A673 (cell line): ENCODE measurements around the gene AGBL5.

Source experiments
- EZH2 ChIP-seq: fragments of 200-600 bp; sonication (generic); IDR thresholded peaks from 2 replicates; pipeline ENCODE4 v1.6.1; 2017; ENCODE audit warnings: borderline replicate concordance, low read depth, mild to moderate bottlenecking, mixed read lengths, antibody characterized with exemption, low read length; ENCODE audit not compliant: poor library complexity, severe bottlenecking
- TF ChIP-seq, protein P1 (sequence below): fragments of 300-800, 200-600 bp; sonication (generic); conservative IDR thresholded peaks from 2 replicates; pipeline ENCODE4 v1.5.1; 2017; ENCODE audit warnings: low read depth, mild to moderate bottlenecking, antibody characterized with exemption, low read length, moderate library complexity, mixed read lengths

DNA sequence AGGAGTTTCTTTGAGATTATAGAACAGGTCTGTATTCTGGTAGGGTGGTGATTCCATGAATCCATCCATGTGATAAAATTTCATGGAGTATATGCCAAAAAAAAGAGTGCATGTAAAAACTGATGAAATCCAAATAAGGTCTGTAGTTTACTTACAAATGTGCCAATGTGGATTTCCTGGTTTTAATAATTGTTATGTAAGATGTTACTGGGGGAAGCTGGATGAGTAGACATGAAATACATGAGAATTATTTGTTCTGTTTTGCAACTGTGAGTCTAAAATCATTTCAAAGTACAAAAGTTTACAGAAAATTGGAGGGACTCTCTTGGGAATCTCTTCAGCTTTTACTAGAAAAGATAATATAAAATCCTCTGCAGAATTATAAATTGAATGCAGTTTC is 42.4 kb upstream of the AGBL5 start:
- TF ChIP-seq, protein P1, sequence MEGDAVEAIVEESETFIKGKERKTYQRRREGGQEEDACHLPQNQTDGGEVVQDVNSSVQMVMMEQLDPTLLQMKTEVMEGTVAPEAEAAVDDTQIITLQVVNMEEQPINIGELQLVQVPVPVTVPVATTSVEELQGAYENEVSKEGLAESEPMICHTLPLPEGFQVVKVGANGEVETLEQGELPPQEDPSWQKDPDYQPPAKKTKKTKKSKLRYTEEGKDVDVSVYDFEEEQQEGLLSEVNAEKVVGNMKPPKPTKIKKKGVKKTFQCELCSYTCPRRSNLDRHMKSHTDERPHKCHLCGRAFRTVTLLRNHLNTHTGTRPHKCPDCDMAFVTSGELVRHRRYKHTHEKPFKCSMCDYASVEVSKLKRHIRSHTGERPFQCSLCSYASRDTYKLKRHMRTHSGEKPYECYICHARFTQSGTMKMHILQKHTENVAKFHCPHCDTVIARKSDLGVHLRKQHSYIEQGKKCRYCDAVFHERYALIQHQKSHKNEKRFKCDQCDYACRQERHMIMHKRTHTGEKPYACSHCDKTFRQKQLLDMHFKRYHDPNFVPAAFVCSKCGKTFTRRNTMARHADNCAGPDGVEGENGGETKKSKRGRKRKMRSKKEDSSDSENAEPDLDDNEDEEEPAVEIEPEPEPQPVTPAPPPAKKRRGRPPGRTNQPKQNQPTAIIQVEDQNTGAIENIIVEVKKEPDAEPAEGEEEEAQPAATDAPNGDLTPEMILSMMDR = no peak
- TF ChIP-seq EZH2 = no peak
